HEK293 (cell line): ENCODE results near the gene RGS7.

ENCODE experiments used
- ZNF274 ChIP-seq, 2 experiments: fragments of 200-500 bp in 1 of 2; fragments of 450-650 bp in 1 of 2; sonication (Bioruptor generic) in 1 of 2; formaldehyde crosslinking in 1 of 2; IDR thresholded peaks; 2 replicates each; pipeline versions ENCODE4 v1.5.1 to v1.6.1; 2014 to 2016; ENCODE audit warnings: borderline replicate concordance in 1 of 2, inconsistent platforms in 1 of 2, low read length in 1 of 2, missing biosample characterization in 1 of 2, missing genetic modification characterization in 1 of 2
- ZNF423 ChIP-seq: fragments of 450-650 bp; formaldehyde crosslinking; IDR thresholded peaks from 2 replicates; pipeline ENCODE4 v1.5.1; 2016; ENCODE audit warnings: missing biosample characterization, missing genetic modification characterization
- TF ChIP-seq, protein P1 (sequence below): fragments of 450-650 bp; formaldehyde crosslinking; IDR thresholded peaks from 2 replicates; pipeline ENCODE4 v1.5.1; 2016; ENCODE audit warnings: missing biosample characterization, missing genetic modification characterization
- TF ChIP-seq, protein P2 (sequence below): fragments of 450-650 bp; formaldehyde crosslinking; IDR thresholded peaks from 2 replicates; pipeline ENCODE4 v1.5.1; 2016; ENCODE audit warnings: missing biosample characterization, missing genetic modification characterization

DNA sequence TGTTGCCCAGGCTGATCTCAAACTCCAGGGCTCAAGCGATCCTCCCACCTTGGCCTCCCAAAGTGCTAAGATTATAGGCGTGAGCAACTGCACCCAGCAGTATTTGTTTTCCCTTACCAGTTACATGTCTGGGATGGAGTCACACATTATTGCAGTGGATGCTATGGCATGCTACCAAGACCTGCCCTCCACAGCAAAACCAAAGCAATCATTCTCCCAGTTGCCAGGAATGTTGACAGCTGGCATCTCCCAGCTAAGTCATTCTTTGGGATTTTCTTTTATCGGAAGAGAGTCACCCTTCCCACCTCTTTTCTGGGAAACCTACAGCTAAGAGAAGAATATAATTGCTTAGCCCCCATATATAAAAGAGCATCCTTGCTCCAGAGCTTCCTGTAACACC lies 49.4 kb upstream of the RGS7 start:
- TF ChIP-seq, protein P1, sequence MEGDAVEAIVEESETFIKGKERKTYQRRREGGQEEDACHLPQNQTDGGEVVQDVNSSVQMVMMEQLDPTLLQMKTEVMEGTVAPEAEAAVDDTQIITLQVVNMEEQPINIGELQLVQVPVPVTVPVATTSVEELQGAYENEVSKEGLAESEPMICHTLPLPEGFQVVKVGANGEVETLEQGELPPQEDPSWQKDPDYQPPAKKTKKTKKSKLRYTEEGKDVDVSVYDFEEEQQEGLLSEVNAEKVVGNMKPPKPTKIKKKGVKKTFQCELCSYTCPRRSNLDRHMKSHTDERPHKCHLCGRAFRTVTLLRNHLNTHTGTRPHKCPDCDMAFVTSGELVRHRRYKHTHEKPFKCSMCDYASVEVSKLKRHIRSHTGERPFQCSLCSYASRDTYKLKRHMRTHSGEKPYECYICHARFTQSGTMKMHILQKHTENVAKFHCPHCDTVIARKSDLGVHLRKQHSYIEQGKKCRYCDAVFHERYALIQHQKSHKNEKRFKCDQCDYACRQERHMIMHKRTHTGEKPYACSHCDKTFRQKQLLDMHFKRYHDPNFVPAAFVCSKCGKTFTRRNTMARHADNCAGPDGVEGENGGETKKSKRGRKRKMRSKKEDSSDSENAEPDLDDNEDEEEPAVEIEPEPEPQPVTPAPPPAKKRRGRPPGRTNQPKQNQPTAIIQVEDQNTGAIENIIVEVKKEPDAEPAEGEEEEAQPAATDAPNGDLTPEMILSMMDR = no peak
- no peak for TF ChIP-seq ZNF274 (IDR thresholded peaks at IDR 0.05; ENCODE audit: low read length)
- no peak for TF ChIP-seq ZNF274 (tag by site-specific recombination; IDR thresholded peaks at IDR 0.05; ENCODE audit: borderline replicate concordance)
- no peak for TF ChIP-seq ZNF423 (tag by site-specific recombination)
- TF ChIP-seq, protein P2, sequence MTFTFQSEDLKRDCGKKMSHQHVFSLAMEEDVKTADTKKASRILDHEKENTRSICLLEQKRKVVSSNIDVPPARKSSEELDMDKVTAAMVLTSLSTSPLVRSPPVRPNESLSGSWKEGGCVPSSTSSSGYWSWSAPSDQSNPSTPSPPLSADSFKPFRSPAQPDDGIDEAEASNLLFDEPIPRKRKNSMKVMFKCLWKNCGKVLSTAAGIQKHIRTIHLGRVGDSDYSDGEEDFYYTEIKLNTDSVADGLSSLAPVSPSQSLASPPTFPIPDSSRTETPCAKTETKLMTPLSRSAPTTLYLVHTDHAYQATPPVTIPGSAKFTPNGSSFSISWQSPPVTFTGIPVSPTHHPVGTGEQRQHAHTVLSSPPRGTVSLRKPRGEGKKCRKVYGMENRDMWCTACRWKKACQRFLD (tag by site-specific recombination) = no peak
